Stomach (tissue), 4 donors: ENCODE measurements around the gene CFTR.

ENCODE experiments used
- CTCF ChIP-seq, 7 experiments: fragments of 450-650 bp in 4 of 7; fragments of 200-600 bp in 3 of 7; sonication (generic) in 3 of 7; IDR thresholded peaks; one replicate each; pipeline ENCODE4 v1.5.1; 2016 to 2019; ENCODE audit warnings: antibody characterized with exemption in 7 of 7, control low read depth in 2 of 7, mild to moderate bottlenecking in 1 of 7
- EP300 ChIP-seq: sonication (generic); formaldehyde crosslinking; IDR thresholded peaks from one replicate; pipeline ENCODE4 v1.6.1; 2017; ENCODE audit warnings: antibody characterized with exemption
- POLR2A ChIP-seq, 4 donors: fragments of 450-650 bp; IDR thresholded peaks; one replicate each; pipeline ENCODE4 v1.6.1; 2016; ENCODE audit warnings: antibody characterized with exemption in 4 of 4, control low read depth in 2 of 4, mild to moderate bottlenecking in 1 of 4, moderate library complexity in 1 of 4

- TF ChIP-seq CTCF (IDR thresholded peaks at IDR 0.05) (no peak), EP300 (no peak), POLR2A (IDR thresholded peaks at IDR 0.05) (no peak)
These were observed 160.6 kb downstream of the CFTR start for GRCh38 chr7:117640465-117640864.
